Measurements from ENCODE around the gene FAM20A.
"Not testable (repeated sequence)": the region's sequence is repeated elsewhere in the genome, so short reads cannot be mapped to it uniquely, and the experiment has no call there.

FAM20A gene

GRCh38 chr17:68505951-68506350 is 95.2 kb downstream of the FAM20A start:
- Mint-ChIP-seq H3K27ac (no peak overlapping the region), H3K4me3 (no peak overlapping the region), H3K4me1 (peaks cover 8% of the 10 kb centered on the region), H3K27me3 (no peaks in the 10 kb centered on the region), H3K36me3 (no peaks in the 10 kb centered on the region), H3K9me3 (no peaks in the 10 kb centered on the region)
- ATAC-seq (ENCODE audit: low read depth) (no peak), DNase-seq (ENCODE audit: low spot score in 2 of 2) (no peak)

GRCh38 chr17:68501074-68501473 is 100.1 kb downstream of the FAM20A start:
- no peak for DNase-seq (ENCODE audit: low spot score in 2 of 2)
- no peak overlapping the region for H3K27ac Mint-ChIP-seq
- peaks cover 29% of the 10 kb centered on the region for H3K4me1 Mint-ChIP-seq
- no peaks in the 10 kb centered on the region for H3K9me3 Mint-ChIP-seq
- no peaks in the 10 kb centered on the region for H3K27me3 Mint-ChIP-seq
- no peak overlapping the region for H3K4me3 Mint-ChIP-seq
- no peak for ATAC-seq (ENCODE audit: low read depth)
- peaks cover 1% of the 10 kb centered on the region for H3K36me3 Mint-ChIP-seq

GRCh38 chr17:68499587-68499986 is 101.6 kb downstream of the FAM20A start:
- Mint-ChIP-seq H3K4me3 (no peak overlapping the region), H3K9me3 (no peaks in the 10 kb centered on the region), H3K27me3 (no peaks in the 10 kb centered on the region), H3K36me3 (peaks cover 1% of the 10 kb centered on the region), H3K27ac (no peak overlapping the region), H3K4me1 (peaks cover 27% of the 10 kb centered on the region)
- DNase-seq (ENCODE audit: low spot score in 2 of 2) (no peak), ATAC-seq (ENCODE audit: low read depth) (no peak)

- peaks cover 27% of the 10 kb centered on the region for H3K4me1 Mint-ChIP-seq
- DNase-seq (ENCODE audit: low spot score in 2 of 2) (no peak), ATAC-seq (ENCODE audit: low read depth) (no peak)
- H3K9me3 Mint-ChIP-seq: no peaks in the 10 kb centered on the region
- peak overlapping the region; percentile 59 for H3K4me3 Mint-ChIP-seq
- no peaks in the 10 kb centered on the region for H3K27me3 Mint-ChIP-seq
- H3K27ac Mint-ChIP-seq: peak overlapping the region; percentile 81
- peaks cover 1% of the 10 kb centered on the region for H3K36me3 Mint-ChIP-seq
Measured at GRCh38 chr17:68498479-68499326, 102.5 kb downstream of the FAM20A start.

- H3K27me3 Mint-ChIP-seq: no peaks in the 10 kb centered on the region
- peak overlapping the region; percentile 81 for H3K27ac Mint-ChIP-seq
- DNase-seq (ENCODE audit: low spot score in 2 of 2) (peak; percentile 32 to 68), ATAC-seq (ENCODE audit: low read depth) (peak; percentile 93)
- H3K4me3 Mint-ChIP-seq: peak overlapping the region; percentile 56
- H3K4me1 Mint-ChIP-seq: peaks cover 27% of the 10 kb centered on the region
- no peaks in the 10 kb centered on the region for H3K9me3 Mint-ChIP-seq
- peaks cover 1% of the 10 kb centered on the region for H3K36me3 Mint-ChIP-seq
Measured at GRCh38 chr17:68497885-68498319, 103.3 kb downstream of the FAM20A start.

- no peak for ATAC-seq (ENCODE audit: low read depth)
Measured at GRCh38 chr17:68495081-68495480, 106.1 kb downstream of the FAM20A start.

GRCh38 chr17:68492394-68493054 is 108.6 kb downstream of the FAM20A start:
- H3K27ac Mint-ChIP-seq; H3K27me3 Mint-ChIP-seq; H3K36me3 Mint-ChIP-seq; DNase-seq (ENCODE audit: low spot score in 2 of 2); H3K9me3 Mint-ChIP-seq; H3K4me3 Mint-ChIP-seq; ATAC-seq (ENCODE audit: low read depth): not testable (repeated sequence)
- H3K4me1 Mint-ChIP-seq: peaks cover 29% of the 10 kb centered on the region

More at GRCh38 chr17:68495081-68495480, 106.1 kb downstream of the FAM20A start:
- H3K27ac Mint-ChIP-seq: peak overlapping the region; percentile 30
- H3K27me3 Mint-ChIP-seq: no peaks in the 10 kb centered on the region
- no peaks in the 10 kb centered on the region for H3K36me3 Mint-ChIP-seq
- no peak for DNase-seq (ENCODE audit: low spot score in 2 of 2)
- H3K4me1 Mint-ChIP-seq: peaks cover 37% of the 10 kb centered on the region
- H3K4me3 Mint-ChIP-seq: no peak overlapping the region
- H3K9me3 Mint-ChIP-seq: no peaks in the 10 kb centered on the region

- H3K4me1 Mint-ChIP-seq: peaks cover 28% of the 10 kb centered on the region
- H3K9me3 Mint-ChIP-seq: no peaks in the 10 kb centered on the region
- ATAC-seq (ENCODE audit: low read depth) (peak; percentile 64), DNase-seq (ENCODE audit: low spot score in 2 of 2) (no peak)
- H3K27ac Mint-ChIP-seq: peak overlapping the region; percentile 48
- H3K36me3 Mint-ChIP-seq: no peaks in the 10 kb centered on the region
- no peaks in the 10 kb centered on the region for H3K27me3 Mint-ChIP-seq
- H3K4me3 Mint-ChIP-seq: peak overlapping the region; percentile 0
Measured at GRCh38 chr17:68491381-68492231, 109.6 kb downstream of the FAM20A start.

GRCh38 chr17:68489919-68490318 is 111.2 kb downstream of the FAM20A start:
- Mint-ChIP-seq H3K27me3 (peaks cover 3% of the 10 kb centered on the region), H3K4me3 (no peak overlapping the region), H3K4me1 (peaks cover 29% of the 10 kb centered on the region), H3K27ac (no peak overlapping the region), H3K9me3 (no peaks in the 10 kb centered on the region), H3K36me3 (no peaks in the 10 kb centered on the region)
- DNase-seq (ENCODE audit: low spot score in 2 of 2): no peak
- no peak for ATAC-seq (ENCODE audit: low read depth)

Data from memory B cell (primary cell).